Activated T-helper 2 cell treated with anti-CD3 and anti-CD28 coated beads, Interferon-gamma antibody, Interleukin-2, Interleukin-4, amounts not matched to agents 10 μg/mL and 5 μg/mL and 100 μg/mL, durations not matched to agents 14 hours and 24 hours and 36 hours (primary cell): Measurements from ENCODE around the gene RNF19B. TPM values are rescaled to one million over a fixed set of nuclear protein-coding genes. Genes with fewer than 3 reads are reported as not detected.
"Not testable (repeated sequence)": the region's sequence is repeated elsewhere in the genome, so short reads cannot be mapped to it uniquely, and the experiment has no call there.

Experiments
- DNase-seq: peaks from one replicate; pipeline ENCODE4 v3.0.0; 2021; ENCODE audit warnings: low spot score
- H3K27ac Mint-ChIP-seq: one replicate; pipeline ENCODE4 v1.8.0; 2021; ENCODE audit warnings: mixed read lengths
- H3K27me3 Mint-ChIP-seq: one replicate; pipeline ENCODE4 v1.8.0; 2021; ENCODE audit warnings: low read depth, mixed read lengths
- H3K36me3 Mint-ChIP-seq: one replicate; pipeline ENCODE4 v1.8.0; 2021; ENCODE audit warnings: low read depth, mixed read lengths
- H3K4me1 Mint-ChIP-seq: one replicate; pipeline ENCODE4 v1.8.0; 2021; ENCODE audit warnings: low read depth, mixed read lengths
- H3K4me3 Mint-ChIP-seq: one replicate; pipeline ENCODE4 v1.8.0; 2021; ENCODE audit warnings: low read depth, mild to moderate bottlenecking, moderate library complexity, mixed read lengths
- H3K9me3 Mint-ChIP-seq: one replicate; pipeline ENCODE4 v1.8.0; 2021; ENCODE audit warnings: mixed read lengths
- intact Hi-C: fragments of 100-400 bp; cut with micrococcal nuclease; formaldehyde crosslinking; loops from one replicate; pipeline ENCODE4 v1.15.1; 2023
- total RNA-seq: library from RNA; stranded (reverse); gene quantifications from 2 replicates; pipeline ENCODE4 v1.2.3, GENCODE V29; 2022

RNF19B gene
- total RNA-seq, 1 donor from 2014 or later, result 50.4 TPM

DNA sequence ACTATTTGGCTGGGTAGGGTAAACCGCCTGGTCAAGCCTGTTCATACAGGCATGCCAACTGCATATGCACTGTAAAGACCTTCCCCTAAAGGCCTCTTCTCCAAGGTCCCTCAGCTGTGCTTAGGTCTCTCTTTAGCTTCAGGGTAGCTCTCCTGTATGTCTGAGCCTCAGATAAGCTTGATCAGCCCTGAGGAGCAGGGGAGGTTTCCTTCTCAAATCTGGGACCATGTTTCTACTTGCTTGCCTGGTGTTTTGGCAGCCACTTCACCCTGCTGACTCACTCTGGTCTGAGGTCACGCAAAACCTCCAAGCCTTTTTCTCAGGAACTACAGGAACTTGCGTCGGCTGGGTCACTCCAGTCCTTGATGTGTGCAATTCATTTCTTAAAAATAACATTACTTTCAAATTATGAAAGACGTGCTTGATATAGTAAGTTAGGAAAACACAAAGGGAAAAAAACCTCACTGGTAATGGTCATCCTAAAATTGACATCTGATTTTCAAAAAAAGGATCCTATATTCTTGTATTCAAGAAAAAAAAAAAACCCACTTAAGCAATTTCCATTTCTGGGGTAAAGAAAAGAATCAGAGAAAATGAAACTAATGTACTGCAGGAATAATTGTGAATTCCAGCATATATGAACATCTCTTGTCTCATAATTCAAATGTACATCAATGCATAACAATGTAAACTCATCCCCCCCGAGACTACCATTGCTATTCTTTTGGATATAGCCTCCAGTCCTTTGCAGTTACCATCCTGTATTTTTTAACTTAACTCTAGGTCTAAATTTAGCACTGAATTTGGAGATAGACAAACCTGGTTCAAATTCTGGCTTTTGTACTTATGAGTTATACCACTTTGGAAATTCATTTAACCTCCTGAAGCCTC, 24.8 kb upstream of the RNF19B start:
- Mint-ChIP-seq H3K9me3 (no peaks in the 10 kb centered on the region), H3K4me3 (peak overlapping the region; percentile 51), H3K27ac (peak overlapping the region; percentile 94), H3K36me3 (peaks cover 12% of the 10 kb centered on the region), H3K27me3 (no peaks in the 10 kb centered on the region), H3K4me1 (peaks cover 71% of the 10 kb centered on the region)
- peak; percentile 37 for DNase-seq
- intact Hi-C loops, result loop anchor here (1.0 to 2.0 kb wide), 2 partner anchors 35 to 50 kb away; no protein-coding TSS in a partner anchor

GRCh38 chr1:32988665-32989064, 24.1 kb upstream of the RNF19B start:
- intact Hi-C loops, result loop anchor here (1.0 to 2.0 kb wide), 2 partner anchors 36 to 49 kb away; no protein-coding TSS in a partner anchor
- H3K27me3 Mint-ChIP-seq, result no peaks in the 10 kb centered on the region
- DNase-seq, result no peak
- peak overlapping the region; percentile 94 for H3K27ac Mint-ChIP-seq
- H3K4me1 Mint-ChIP-seq, result peaks cover 78% of the 10 kb centered on the region
- no peaks in the 10 kb centered on the region for H3K9me3 Mint-ChIP-seq
- H3K36me3 Mint-ChIP-seq, result peaks cover 12% of the 10 kb centered on the region
- peak overlapping the region; percentile 51 for H3K4me3 Mint-ChIP-seq

DNA sequence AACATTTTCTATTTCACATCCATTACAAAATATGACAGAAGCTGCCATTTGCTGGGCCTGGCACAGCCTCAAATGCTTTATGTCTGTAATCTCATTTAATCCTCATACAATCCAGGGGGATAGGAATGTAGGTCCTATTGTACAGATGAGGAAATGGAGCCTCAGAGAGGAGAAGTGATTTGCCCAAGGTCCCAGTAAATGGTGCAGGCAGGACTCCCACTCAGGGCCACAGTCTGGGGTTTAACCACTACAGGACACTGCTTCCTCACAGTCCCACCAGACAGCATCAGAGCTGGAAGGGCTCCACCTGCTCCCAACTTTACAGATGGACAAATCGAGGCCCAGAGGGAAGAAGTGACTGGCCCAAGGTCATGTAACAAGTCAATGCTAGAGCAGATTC, 20.6 kb upstream of the RNF19B start:
- H3K4me3 Mint-ChIP-seq, result no peak overlapping the region
- H3K27ac Mint-ChIP-seq, result peak overlapping the region; percentile 89
- H3K4me1 Mint-ChIP-seq, result peaks cover 81% of the 10 kb centered on the region
- H3K9me3 Mint-ChIP-seq, result peaks cover 4% of the 10 kb centered on the region
- H3K36me3 Mint-ChIP-seq, result peaks cover 16% of the 10 kb centered on the region
- no peak for DNase-seq
- intact Hi-C loops, result no loop called here
- H3K27me3 Mint-ChIP-seq, result no peaks in the 10 kb centered on the region

- intact Hi-C loops, result loop anchor here (5.0 kb wide), 2 partner anchors 53 to 113 kb away; partner anchors contain the start of gene AK2
- peak overlapping the region; percentile 89 for H3K27ac Mint-ChIP-seq
- H3K4me3 Mint-ChIP-seq, result peak overlapping the region; percentile 7
- DNase-seq, result peak; percentile 63
- peaks cover 82% of the 10 kb centered on the region for H3K4me1 Mint-ChIP-seq
- H3K27me3 Mint-ChIP-seq, result no peaks in the 10 kb centered on the region
- H3K36me3 Mint-ChIP-seq, result peaks cover 16% of the 10 kb centered on the region
- peaks cover 4% of the 10 kb centered on the region for H3K9me3 Mint-ChIP-seq
Measured at GRCh38 chr1:32984455-32985171, 20.0 kb upstream of the RNF19B start.

- intact Hi-C loops, result loop anchor here (5.0 kb wide), 2 partner anchors 53 to 113 kb away; partner anchors contain the start of gene AK2
- H3K36me3 Mint-ChIP-seq, result peaks cover 15% of the 10 kb centered on the region
- H3K4me3 Mint-ChIP-seq, result no peak overlapping the region
- peak overlapping the region; percentile 89 for H3K27ac Mint-ChIP-seq
- no peaks in the 10 kb centered on the region for H3K27me3 Mint-ChIP-seq
- peaks cover 79% of the 10 kb centered on the region for H3K4me1 Mint-ChIP-seq
- peaks cover 4% of the 10 kb centered on the region for H3K9me3 Mint-ChIP-seq
- DNase-seq, result no peak
Measured at GRCh38 chr1:32984090-32984454, 19.5 kb upstream of the RNF19B start.

GRCh38 chr1:32983020-32983419, 18.4 kb upstream of the RNF19B start:
- peaks cover 69% of the 10 kb centered on the region for H3K4me1 Mint-ChIP-seq
- H3K9me3 Mint-ChIP-seq, result peaks cover 4% of the 10 kb centered on the region
- H3K4me3 Mint-ChIP-seq, result peak overlapping the region; percentile 34
- H3K27me3 Mint-ChIP-seq, result no peaks in the 10 kb centered on the region
- intact Hi-C loops, result loop anchor here (5.0 kb wide), 2 partner anchors 54 to 114 kb away; partner anchors contain the start of gene AK2
- DNase-seq, result no peak
- peak overlapping the region; percentile 89 for H3K27ac Mint-ChIP-seq
- H3K36me3 Mint-ChIP-seq, result peaks cover 12% of the 10 kb centered on the region

GRCh38 chr1:32981003-32981901, 16.6 kb upstream of the RNF19B start:
- H3K27ac Mint-ChIP-seq, result peak overlapping the region; percentile 87
- no peaks in the 10 kb centered on the region for H3K27me3 Mint-ChIP-seq
- intact Hi-C loops, result loop anchor here (1.0 to 5.0 kb wide), 5 partner anchors 10 to 116 kb away; partner anchors contain the start of genes AK2 and RNF19B
- DNase-seq, result peak; percentile 58
- H3K4me1 Mint-ChIP-seq, result peaks cover 63% of the 10 kb centered on the region
- peaks cover 9% of the 10 kb centered on the region for H3K36me3 Mint-ChIP-seq
- peaks cover 4% of the 10 kb centered on the region for H3K9me3 Mint-ChIP-seq
- H3K4me3 Mint-ChIP-seq, result peak overlapping the region; percentile 47

DNA sequence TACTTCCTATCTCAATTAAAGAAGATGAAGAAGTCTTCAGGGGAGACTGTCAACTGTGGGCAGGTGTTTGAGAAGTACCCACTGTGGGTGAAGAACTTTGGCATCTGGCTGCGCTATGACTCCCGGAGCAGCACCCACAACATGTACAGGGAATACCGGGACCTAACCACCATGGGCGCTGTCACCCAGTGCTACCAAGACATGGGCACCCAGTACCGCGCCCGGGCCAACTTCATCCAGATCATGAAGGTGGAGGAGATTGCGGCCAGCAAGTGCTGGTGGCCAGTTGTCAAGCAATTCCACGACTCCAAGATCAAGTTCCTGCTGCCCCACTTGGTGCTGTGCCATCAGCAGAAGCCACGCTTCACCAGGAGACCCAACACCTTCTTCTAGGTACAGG, 15.5 kb upstream of the RNF19B start:
- Mint-ChIP-seq H3K36me3 (peaks cover 4% of the 10 kb centered on the region), H3K27me3 (no peaks in the 10 kb centered on the region), H3K4me3 (no peak overlapping the region), H3K27ac (peak overlapping the region; percentile 87), H3K9me3 (peaks cover 4% of the 10 kb centered on the region), H3K4me1 (peaks cover 52% of the 10 kb centered on the region)
- no peak for DNase-seq
- intact Hi-C loops, result loop anchor here (5.0 kb wide), 2 partner anchors 57 to 117 kb away; partner anchors contain the start of gene AK2

DNA sequence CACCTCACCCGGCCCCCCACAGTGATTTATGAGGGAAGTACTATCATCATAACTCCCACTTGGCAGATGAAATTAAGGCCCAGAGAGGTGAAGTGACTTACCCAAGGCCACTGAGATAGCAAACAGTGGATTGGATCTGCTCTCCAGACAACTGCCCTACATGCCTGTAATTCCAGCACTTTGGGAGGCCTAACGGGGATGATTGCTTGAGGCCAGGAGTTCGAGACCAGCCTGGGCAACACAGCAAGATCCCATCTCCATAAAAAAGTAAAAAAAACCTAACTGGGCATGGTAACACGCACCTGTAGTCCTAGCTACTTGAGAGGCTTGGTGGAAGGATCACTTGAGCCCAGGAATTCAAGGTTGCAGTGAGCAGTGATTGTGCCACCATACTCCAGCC, 14.2 kb upstream of the RNF19B start:
- Mint-ChIP-seq H3K4me3 (no peak overlapping the region), H3K36me3 (peaks cover 4% of the 10 kb centered on the region), H3K27ac (no peak overlapping the region), H3K4me1 (peaks cover 40% of the 10 kb centered on the region), H3K9me3 (peaks cover 4% of the 10 kb centered on the region), H3K27me3 (no peaks in the 10 kb centered on the region)
- no peak for DNase-seq
- intact Hi-C loops, result no loop called here

- Mint-ChIP-seq H3K27me3 (peaks cover 2% of the 10 kb centered on the region), H3K36me3 (peaks cover 2% of the 10 kb centered on the region), H3K27ac (peak overlapping the region; percentile 11), H3K9me3 (peaks cover 2% of the 10 kb centered on the region), H3K4me3 (no peak overlapping the region), H3K4me1 (peaks cover 30% of the 10 kb centered on the region)
- DNase-seq, result no peak
- intact Hi-C loops, result no loop called here
Measured at GRCh38 chr1:32977546-32978087, 13.0 kb upstream of the RNF19B start.

DNA sequence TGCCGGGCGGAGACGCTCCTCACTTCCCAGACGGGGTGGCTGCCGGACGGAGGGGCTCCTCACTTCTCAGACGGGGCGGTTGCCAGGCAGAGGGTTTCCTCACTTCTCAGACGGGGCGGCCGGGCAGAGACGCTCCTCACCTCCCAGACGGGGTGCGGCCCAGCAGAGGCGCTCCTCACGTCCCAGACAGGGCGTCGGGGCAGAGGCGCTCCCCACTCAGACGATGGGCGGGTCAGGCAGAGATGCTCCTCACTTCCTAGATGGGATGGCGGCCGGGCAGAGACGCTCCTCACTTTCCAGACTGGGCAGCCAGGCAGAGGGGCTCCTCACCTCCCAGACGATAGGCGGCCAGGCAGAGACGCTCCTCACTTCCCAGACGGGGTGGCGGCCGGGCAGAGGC, 10.4 kb upstream of the RNF19B start:
- intact Hi-C loops, H3K27ac Mint-ChIP-seq, H3K9me3 Mint-ChIP-seq, DNase-seq, H3K36me3 Mint-ChIP-seq: not testable (repeated sequence)
- peak overlapping the region; percentile 13 for H3K4me3 Mint-ChIP-seq
- H3K27me3 Mint-ChIP-seq, result peaks cover 13% of the 10 kb centered on the region
- H3K4me1 Mint-ChIP-seq, result peaks cover 27% of the 10 kb centered on the region

GRCh38 chr1:32973458-32973857, 8.8 kb upstream of the RNF19B start:
- H3K4me3 Mint-ChIP-seq, H3K9me3 Mint-ChIP-seq, H3K27ac Mint-ChIP-seq, DNase-seq, H3K36me3 Mint-ChIP-seq, intact Hi-C loops: not testable (repeated sequence)
- Mint-ChIP-seq H3K4me1 (peaks cover 27% of the 10 kb centered on the region), H3K27me3 (peaks cover 13% of the 10 kb centered on the region)
